Cardiac fibroblast (primary cell): ENCODE results near the gene TNFAIP8L3.

Experiments
- DNase-seq, 2 donors: peaks; one replicate each; pipeline versions ENCODE4 v3.0.0 to v3.0.0-alpha.2; 2010; ENCODE audit warnings: low read depth in 2 of 2
- H3K4me3 ChIP-seq, 2 donors: replicated peaks in 1 of 2; 1 replicate in 1 of 2; 2 replicates in 1 of 2; pipeline ENCODE4 v1.5.1; 2011; ENCODE audit warnings: low read depth in 2 of 2, low read length in 2 of 2, mild to moderate bottlenecking in 2 of 2, moderate library complexity in 1 of 2
- CTCF ChIP-seq: IDR thresholded peaks from one replicate; pipeline ENCODE4 v1.5.1; 2011; ENCODE audit warnings: low read depth, mild to moderate bottlenecking, low read length, inconsistent platforms

Gene TNFAIP8L3

DNA sequence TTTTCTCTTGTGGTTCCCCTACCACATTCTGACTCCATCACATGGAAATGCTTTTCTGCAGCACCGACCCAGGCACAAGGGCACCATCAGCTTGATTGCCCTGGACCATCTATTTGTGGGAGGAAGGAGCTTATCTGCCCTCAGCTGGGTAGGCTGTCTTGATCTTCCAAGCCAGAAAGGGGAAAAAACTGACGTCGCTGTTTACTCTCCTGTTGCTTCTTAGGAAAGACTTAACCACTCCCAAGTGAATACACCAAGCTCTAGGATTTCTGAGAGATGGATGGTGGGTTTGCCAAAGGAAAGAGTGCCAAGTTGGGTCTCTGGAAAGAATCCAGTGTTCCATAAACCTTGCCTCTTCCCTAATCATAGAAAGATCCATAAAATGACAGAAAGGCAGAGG lies 4.0 kb downstream of the TNFAIP8L3 start:
- no peak overlapping the region for H3K4me3 ChIP-seq
- no peak for TF ChIP-seq CTCF
- DNase-seq = peak in 1 of 2 donors; percentile 42

DNA sequence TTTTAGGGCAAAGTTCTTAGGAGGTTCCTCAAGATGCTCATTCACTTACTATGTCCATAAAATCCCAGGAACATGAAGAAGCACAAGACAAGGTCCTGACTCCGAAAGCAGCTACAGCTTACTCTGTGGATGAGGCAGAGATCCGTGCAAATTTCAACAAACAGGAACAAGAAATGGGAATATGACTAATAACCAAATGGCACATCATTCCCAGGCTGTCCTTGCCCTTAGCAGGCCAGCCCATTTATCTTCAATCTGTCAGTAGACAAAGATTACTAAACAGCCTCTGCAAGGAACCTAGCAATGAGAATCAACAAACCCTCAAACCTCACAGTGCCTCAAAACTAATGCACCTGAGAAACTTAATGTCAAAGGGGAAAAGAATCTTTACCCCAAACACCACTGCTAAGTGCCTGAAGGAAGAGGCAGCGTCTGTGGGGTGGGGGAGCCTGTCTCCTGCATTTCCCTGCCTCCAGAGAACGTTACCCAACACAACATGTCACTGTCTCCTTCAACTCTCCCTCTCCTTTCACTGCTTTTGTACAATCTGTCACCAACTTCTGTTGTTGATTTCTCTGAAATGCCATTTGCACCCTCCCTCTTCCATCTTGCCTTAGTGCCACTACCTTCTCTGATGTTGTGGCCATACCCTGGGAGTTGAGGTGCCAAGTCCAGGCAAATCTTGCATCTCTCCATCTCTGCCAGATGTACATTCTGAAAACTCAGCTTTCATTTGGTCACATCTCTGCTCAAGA lies 4.8 kb downstream of the TNFAIP8L3 start:
- DNase-seq = peak; percentile 53 to 60
- TF ChIP-seq CTCF = no peak
- H3K4me3 ChIP-seq = no peak overlapping the region

- H3K4me3 ChIP-seq = no peak overlapping the region
- DNase-seq = no peak
- TF ChIP-seq CTCF = no peak
These were observed 5.7 kb downstream of the TNFAIP8L3 start for GRCh38 chr15:51089041-51089440.

- DNase-seq = no peak
- TF ChIP-seq CTCF = no peak
- no peak overlapping the region for H3K4me3 ChIP-seq
These were observed 6.1 kb downstream of the TNFAIP8L3 start for GRCh38 chr15:51088585-51088984.

DNA sequence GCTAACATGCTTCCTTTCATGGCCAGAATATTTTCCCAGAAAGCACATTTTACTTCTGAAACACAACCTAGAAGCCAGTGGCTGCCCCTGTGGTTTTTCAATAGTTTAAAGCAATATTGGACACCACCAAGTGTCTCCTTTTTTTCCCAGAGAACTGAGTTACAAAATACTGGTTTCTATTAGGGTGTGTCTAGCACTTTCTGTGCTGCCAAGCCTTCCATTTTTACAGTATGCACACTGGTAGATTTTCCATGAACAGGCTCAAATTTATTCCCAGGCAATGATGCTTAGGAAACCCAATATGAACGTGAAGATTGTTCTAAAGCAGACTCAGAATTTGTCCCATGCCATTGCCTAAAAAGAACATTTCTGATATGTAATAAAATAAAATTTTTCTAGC lies 7.2 kb downstream of the TNFAIP8L3 start:
- DNase-seq = no peak
- H3K4me3 ChIP-seq = no peak overlapping the region
- no peak for TF ChIP-seq CTCF

DNA sequence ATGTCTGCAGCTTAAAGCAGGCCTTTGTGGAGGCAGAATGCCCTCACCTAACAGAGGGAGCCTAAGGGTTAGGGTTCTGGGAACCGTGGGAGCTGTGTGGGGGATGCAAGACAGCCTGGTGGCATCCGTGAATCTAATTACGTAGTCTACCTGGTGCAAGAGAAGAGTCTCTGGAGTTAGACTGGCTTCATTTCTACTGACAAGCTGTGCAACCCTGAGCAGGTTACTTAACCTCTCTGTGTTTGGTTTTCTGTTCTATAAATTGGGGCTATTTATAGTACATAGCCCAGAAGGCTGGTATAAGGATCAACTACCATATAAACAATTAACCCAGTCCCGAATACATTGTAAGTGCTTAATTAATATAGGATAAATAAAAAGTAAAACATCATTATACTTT lies 8.3 kb downstream of the TNFAIP8L3 start:
- DNase-seq = no peak
- TF ChIP-seq CTCF = no peak
- no peak overlapping the region for H3K4me3 ChIP-seq

GRCh38 chr15:51085764-51086163 lies 8.9 kb downstream of the TNFAIP8L3 start:
- H3K4me3 ChIP-seq = no peak overlapping the region
- no peak for TF ChIP-seq CTCF
- DNase-seq = peak; percentile 31 to 53
